CD4-positive, alpha-beta T cell (primary cell): Measurements from ENCODE around the gene ADAMTSL2. TPM values are rescaled to one million over a fixed set of nuclear protein-coding genes. Genes with fewer than 3 reads are reported as not detected.

Experiments
- ATAC-seq: fragments of 200-7000 bp; cut with Tn5 transposase; one replicate; pipeline ENCODE4 v1.10.0; 2022; ENCODE audit warnings: mild to moderate bottlenecking; ENCODE audit not compliant: poor library complexity
- CTCF ChIA-PET: fragments of 350-600 bp; sonication (Branson Sonifier 250); formaldehyde crosslinking; loops from one replicate; lab custom pipeline; 2021; ENCODE audit warnings: antibody characterized with exemption, inconsistent platforms; lab: Charles Lee
- POLR2A ChIA-PET: fragments of 350-600 bp; sonication (Branson Sonifier 250); formaldehyde crosslinking; loops from one replicate; lab custom pipeline; 2021; ENCODE audit warnings: antibody characterized with exemption, inconsistent platforms; lab: Charles Lee
- DNase-seq, 14 experiments: peaks; one replicate each; pipeline ENCODE4 v3.0.0-alpha.2; 2013 to 2020; ENCODE audit warnings: mixed read lengths in 2 of 14
- H3K27ac ChIP-seq, 2 donors: one replicate each; pipeline versions ENCODE4 v1.5.1 to v1.7.0; 2013; ENCODE audit warnings: low read length in 2 of 2, low read depth in 1 of 2, mild to moderate bottlenecking in 1 of 2
- H3K27me3 ChIP-seq, 2 experiments: 1 replicate in 1 of 2; 2 replicates in 1 of 2; pipeline versions ENCODE4 v1.6.1 to v1.7.0; 2013; ENCODE audit warnings: low read length in 2 of 2, control low read depth in 1 of 2, mild to moderate bottlenecking in 1 of 2, moderate library complexity in 1 of 2; ENCODE audit not compliant: insufficient read depth in 2 of 2, control insufficient read depth in 1 of 2
- H3K36me3 ChIP-seq: one replicate; pipeline ENCODE4 v1.6.1; 2013; ENCODE audit warnings: low read length, control low read depth; ENCODE audit not compliant: insufficient read depth
- H3K4me1 ChIP-seq: one replicate; pipeline ENCODE4 v1.6.1; 2013; ENCODE audit warnings: low read length, control low read depth; ENCODE audit not compliant: insufficient read depth
- H3K4me3 ChIP-seq: one replicate; pipeline ENCODE4 v1.5.1; 2013; ENCODE audit warnings: mild to moderate bottlenecking, low read length, moderate library complexity
- H3K9me3 ChIP-seq, 2 experiments: 1 replicate in 1 of 2; 2 replicates in 1 of 2; pipeline versions ENCODE4 v1.6.1 to v1.7.0; 2013; ENCODE audit warnings: low read length in 2 of 2, mild to moderate bottlenecking in 2 of 2, control low read depth in 1 of 2, moderate library complexity in 1 of 2; ENCODE audit not compliant: control insufficient read depth in 1 of 2, insufficient read depth in 1 of 2
- H3K27ac Mint-ChIP-seq: one replicate; pipeline ENCODE4 v1.8.0; 2020; ENCODE audit warnings: mixed read lengths
- H3K27me3 Mint-ChIP-seq: one replicate; pipeline ENCODE4 v1.8.0; 2021; ENCODE audit warnings: mixed read lengths
- H3K36me3 Mint-ChIP-seq: one replicate; pipeline ENCODE4 v1.8.0; 2021; ENCODE audit warnings: low read depth, mixed read lengths
- H3K4me1 Mint-ChIP-seq: one replicate; pipeline ENCODE4 v1.8.0; 2021; ENCODE audit warnings: low read depth, mixed read lengths
- H3K4me3 Mint-ChIP-seq: one replicate; pipeline ENCODE4 v1.8.0; 2020; ENCODE audit warnings: mild to moderate bottlenecking, mixed read lengths
- H3K9me3 Mint-ChIP-seq: one replicate; pipeline ENCODE4 v1.8.0; 2020; ENCODE audit warnings: mixed read lengths
- CTCF ChIP-seq: fragments of 200-600 bp; IDR thresholded peaks from one replicate; pipeline ENCODE4 v1.8.0; 2022; ENCODE audit warnings: antibody characterized with exemption, mild to moderate bottlenecking
- intact Hi-C, 2 experiments: fragments of 100-400 bp; cut with DNase I in 1 of 2; cut with micrococcal nuclease in 1 of 2; formaldehyde crosslinking; loops; one replicate each; pipeline versions ENCODE4 v1.15.1 to v1.9.0; 2023 to 2025; cut with DNase I, micrococcal nuclease
- total RNA-seq, 174 experiments: library from RNA in 2 of 174; stranded (reverse) in 2 of 174; gene quantifications; one replicate each; pipeline ENCODE4 v1.2.3 and lab custom pipeline; 2021 to 2026

ADAMTSL2 gene
- total RNA-seq, 2 experiments from 2014 or later, result 1.2 to 1.3 TPM

- DNase-seq (no peak), ATAC-seq (no peak)
- H3K27ac ChIP-seq, result no peak overlapping the region
- POLR2A ChIA-PET, result no interaction called here
- intact Hi-C loops, result no loop called here
- no peaks in the 10 kb centered on the region for H3K9me3 Mint-ChIP-seq
- H3K4me1 Mint-ChIP-seq, result no peaks in the 10 kb centered on the region
- H3K27me3 Mint-ChIP-seq, result no peaks in the 10 kb centered on the region
- no peaks in the 10 kb centered on the region for H3K36me3 ChIP-seq
- no peak overlapping the region for H3K27ac Mint-ChIP-seq
- no peaks in the 10 kb centered on the region for H3K27me3 ChIP-seq
- no peak overlapping the region for H3K4me3 ChIP-seq
- H3K36me3 Mint-ChIP-seq, result no peaks in the 10 kb centered on the region
- H3K4me3 Mint-ChIP-seq, result no peak overlapping the region
- no peak for TF ChIP-seq CTCF
- CTCF ChIA-PET, result no interaction called here
- no peaks in the 10 kb centered on the region for H3K9me3 ChIP-seq
- H3K4me1 ChIP-seq, result no peaks in the 10 kb centered on the region
These were observed 16.3 kb upstream of the ADAMTSL2 start for GRCh38 chr9:133518200-133518599.

- Mint-ChIP-seq H3K9me3 (no peaks in the 10 kb centered on the region), H3K36me3 (no peaks in the 10 kb centered on the region), H3K4me3 (no peak overlapping the region), H3K27me3 (no peaks in the 10 kb centered on the region), H3K27ac (no peak overlapping the region), H3K4me1 (no peaks in the 10 kb centered on the region)
- Histone ChIP-seq H3K27me3 (no peaks in the 10 kb centered on the region), H3K9me3 (no peaks in the 10 kb centered on the region), H3K4me3 (no peak overlapping the region), H3K4me1 (no peaks in the 10 kb centered on the region), H3K27ac (no peak overlapping the region), H3K36me3 (no peaks in the 10 kb centered on the region)
- ATAC-seq, result no peak
- ChIA-PET POLR2A (no interaction called here), CTCF (no interaction called here)
- no peak for DNase-seq
- intact Hi-C loops, result no loop called here
- TF ChIP-seq CTCF, result no peak
These were observed 15.6 kb upstream of the ADAMTSL2 start for GRCh38 chr9:133518706-133519449.

- Mint-ChIP-seq H3K4me1 (no peaks in the 10 kb centered on the region), H3K27ac (no peak overlapping the region), H3K36me3 (no peaks in the 10 kb centered on the region), H3K27me3 (no peaks in the 10 kb centered on the region), H3K4me3 (no peak overlapping the region), H3K9me3 (no peaks in the 10 kb centered on the region)
- DNase-seq (no peak), ATAC-seq (no peak)
- intact Hi-C loops, result no loop called here
- Histone ChIP-seq H3K9me3 (no peaks in the 10 kb centered on the region), H3K27me3 (no peaks in the 10 kb centered on the region), H3K4me3 (no peak overlapping the region), H3K4me1 (no peaks in the 10 kb centered on the region), H3K36me3 (no peaks in the 10 kb centered on the region), H3K27ac (no peak overlapping the region)
- CTCF ChIA-PET, result no interaction called here
- no peak for TF ChIP-seq CTCF
- POLR2A ChIA-PET, result no interaction called here
These were observed 14.8 kb upstream of the ADAMTSL2 start for GRCh38 chr9:133519693-133520092.
